ENCODE measurements around the gene DNAJB2.

Gene DNAJB2

DNA sequence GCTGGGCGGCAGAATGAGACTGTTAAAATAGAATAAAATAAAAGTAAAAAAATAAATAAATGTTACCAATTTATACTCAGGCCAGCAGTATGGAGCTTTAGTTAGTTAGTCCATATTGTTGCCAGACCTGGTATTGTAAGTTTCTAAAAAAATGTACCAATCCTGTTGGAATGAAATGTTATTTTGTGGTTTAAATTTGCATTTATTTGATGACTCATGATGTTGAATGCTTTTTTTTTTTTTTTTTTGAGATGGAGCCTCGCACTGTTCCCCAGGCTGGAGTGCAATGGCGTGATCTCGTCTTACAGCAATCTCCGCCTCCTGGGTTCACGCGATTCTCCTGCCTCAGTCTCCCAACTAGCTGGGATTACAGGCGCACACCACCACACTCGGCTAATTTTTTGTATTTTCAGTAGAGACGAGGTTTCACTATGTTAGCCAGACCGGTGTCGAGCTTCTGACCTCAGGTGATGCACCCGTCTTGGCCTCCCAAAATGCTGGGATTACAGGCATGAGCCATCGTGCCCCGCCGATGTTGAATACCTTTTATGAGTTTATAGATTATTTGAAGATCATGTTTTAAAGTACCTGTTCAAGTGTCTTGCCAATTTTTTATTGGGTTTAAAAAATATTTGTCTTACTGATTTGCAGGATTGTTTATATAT, 35.8 kb downstream of the DNAJB2 start:
- TF ChIP-seq CTCF (IDR thresholded peaks at IDR 0.05; ENCODE audit: low read depth, low read length, missing control alignments), result no peak
- H3K4me3 ChIP-seq (ENCODE audit: low read depth, low read length), result no peak overlapping the region
- DNase-seq (ENCODE audit: low read depth), result no peak

- TF ChIP-seq CTCF (IDR thresholded peaks at IDR 0.05; ENCODE audit: low read depth, low read length, missing control alignments), result no peak
- DNase-seq (ENCODE audit: low read depth), result no peak
- H3K4me3 ChIP-seq (ENCODE audit: low read depth, low read length), result no peak overlapping the region
Measured at GRCh38 chr2:219323434-219323833, 44.3 kb downstream of the DNAJB2 start.

GRCh38 chr2:219325136-219325535, 46.0 kb downstream of the DNAJB2 start:
- no peak overlapping the region for H3K4me3 ChIP-seq (ENCODE audit: low read depth, low read length)
- TF ChIP-seq CTCF (IDR thresholded peaks at IDR 0.05; ENCODE audit: low read depth, low read length, missing control alignments), result no peak
- DNase-seq (ENCODE audit: low read depth), result no peak

GRCh38 chr2:219325657-219326315, 46.6 kb downstream of the DNAJB2 start:
- DNase-seq (ENCODE audit: low read depth), result no peak
- no peak for TF ChIP-seq CTCF (IDR thresholded peaks at IDR 0.05; ENCODE audit: low read depth, low read length, missing control alignments)
- H3K4me3 ChIP-seq (ENCODE audit: low read depth, low read length), result no peak overlapping the region

GRCh38 chr2:219327719-219328118, 48.6 kb downstream of the DNAJB2 start:
- H3K4me3 ChIP-seq (ENCODE audit: low read depth, low read length), result no peak overlapping the region
- DNase-seq (ENCODE audit: low read depth), result no peak
- no peak for TF ChIP-seq CTCF (IDR thresholded peaks at IDR 0.05; ENCODE audit: low read depth, low read length, missing control alignments)

- no peak for TF ChIP-seq CTCF (IDR thresholded peaks at IDR 0.05; ENCODE audit: low read depth, low read length, missing control alignments)
- no peak overlapping the region for H3K4me3 ChIP-seq (ENCODE audit: low read depth, low read length)
- DNase-seq (ENCODE audit: low read depth), result no peak
Measured at GRCh38 chr2:219331560-219332213, 52.5 kb downstream of the DNAJB2 start.

Measured in GM12864 (cell line).